Heart left ventricle (tissue), 13 donors: ENCODE results near the gene MACROH2A1.

Source experiments
- CTCF ChIP-seq, 12 donors: fragments of 200-600 bp; sonication (generic) in 4 of 12; IDR thresholded peaks; one replicate each; pipeline versions ENCODE4 v1.5.0 to v1.8.0; 2018 to 2022; ENCODE audit warnings: antibody characterized with exemption in 12 of 12, mild to moderate bottlenecking in 5 of 12
- POLR2A ChIP-seq, 2 donors: fragments of 450-650 bp; IDR thresholded peaks; one replicate each; pipeline ENCODE4 v1.6.1; 2017; ENCODE audit warnings: antibody characterized with exemption in 2 of 2, mild to moderate bottlenecking in 2 of 2, moderate library complexity in 2 of 2
- donor health status: ischemic (EF 13 %, LVEDD 7.1; RV severe dilation, severe dysfunction).
- donor health status: DM: no; HTN: yes; CAD: no.
- donor health status: DM: no; HTN: no; CAD: no.
- donor health status: ischemic (EF 25% LVEDD 6.9; RV normal size, moderate dysfunction).
- donor health status: ischemic (EF 25% LVEDD 5.7; RV mildly dilated, moderate dysfunction).
- donor health status: ischemic (EF 35%, LVEDD 5.7; RV mildly dilated, moderate dysfunction).
- donor health status: nonischemic (EF 11% LVEDD 7.7; RV severe dilation, severe dysfunction).
- donor health status: DM: yes; HTN: yes; CAD: no.
- donor health status: PGD.
- donor health status: ischemic (EF 29% LVEDD 5.4; RV normal size, mild dysfunction).
- donor health status: nonischemic (EF 23%, LVEDD 6.1; RV moderate dilation, normal function).

GRCh38 chr5:135391116-135391868 lies 7.7 kb downstream of the MACROH2A1 start:
- no peak for TF ChIP-seq CTCF (IDR thresholded peaks at IDR 0.05)
- no peak for TF ChIP-seq POLR2A (IDR thresholded peaks at IDR 0.05)
